Measurements from ENCODE around the gene GNS. TPM values are rescaled to one million over a fixed set of nuclear protein-coding genes. Genes with fewer than 3 reads are reported as not detected.

Gene GNS
- total and polyA plus RNA-seq, 2 of the 13 experiments (the other 11 are each of a cell fraction or from before 2014, with no cell fraction given), result 49.8 to 51.0 TPM

- TF ChIP-seq LRRFIP1 (CRISPR knock-in tag; conservative IDR thresholded peaks at IDR 0.05), result no peak
- no peak for TF ChIP-seq CCAR2 (optimal IDR thresholded peaks at IDR 0.05; ENCODE audit: low read depth, low read length)
- TF ChIP-seq SNAPC2 (CRISPR knock-in tag; IDR thresholded peaks at IDR 0.05), result peak; percentile 61; the same call in 1 of the 2 replicates
- TF ChIP-seq SAFB2 (CRISPR knock-in tag; IDR thresholded peaks at IDR 0.05; ENCODE audit: borderline replicate concordance, low read depth), result 0 out of 2 replicates have a peak, but pooled peaks have one; percentile 22
- no peak for TF ChIP-seq ZNF253 (CRISPR knock-in tag; IDR thresholded peaks at IDR 0.05; ENCODE audit: borderline replicate concordance)
- no peak for TF ChIP-seq ZNF781 (CRISPR knock-in tag; IDR thresholded peaks at IDR 0.05; ENCODE audit: borderline replicate concordance, not compliant biosample characterization)
- no peak for TF ChIP-seq ZNF563 (CRISPR knock-in tag; IDR thresholded peaks at IDR 0.05)
- no peak for TF ChIP-seq PAWR (CRISPR knock-in tag; IDR thresholded peaks at IDR 0.05; ENCODE audit: borderline replicate concordance)
- TF ChIP-seq CREM (IDR thresholded peaks at IDR 0.05), result no peak
- no peak for TF ChIP-seq CREM (CRISPR knock-in tag; IDR thresholded peaks at IDR 0.05)
- TF ChIP-seq YY1 (IDR thresholded peaks at IDR 0.05; ENCODE audit: insufficient read depth, insufficient replicate concordance, low read depth, low read length), result no peak
- TF ChIP-seq, protein P1, sequence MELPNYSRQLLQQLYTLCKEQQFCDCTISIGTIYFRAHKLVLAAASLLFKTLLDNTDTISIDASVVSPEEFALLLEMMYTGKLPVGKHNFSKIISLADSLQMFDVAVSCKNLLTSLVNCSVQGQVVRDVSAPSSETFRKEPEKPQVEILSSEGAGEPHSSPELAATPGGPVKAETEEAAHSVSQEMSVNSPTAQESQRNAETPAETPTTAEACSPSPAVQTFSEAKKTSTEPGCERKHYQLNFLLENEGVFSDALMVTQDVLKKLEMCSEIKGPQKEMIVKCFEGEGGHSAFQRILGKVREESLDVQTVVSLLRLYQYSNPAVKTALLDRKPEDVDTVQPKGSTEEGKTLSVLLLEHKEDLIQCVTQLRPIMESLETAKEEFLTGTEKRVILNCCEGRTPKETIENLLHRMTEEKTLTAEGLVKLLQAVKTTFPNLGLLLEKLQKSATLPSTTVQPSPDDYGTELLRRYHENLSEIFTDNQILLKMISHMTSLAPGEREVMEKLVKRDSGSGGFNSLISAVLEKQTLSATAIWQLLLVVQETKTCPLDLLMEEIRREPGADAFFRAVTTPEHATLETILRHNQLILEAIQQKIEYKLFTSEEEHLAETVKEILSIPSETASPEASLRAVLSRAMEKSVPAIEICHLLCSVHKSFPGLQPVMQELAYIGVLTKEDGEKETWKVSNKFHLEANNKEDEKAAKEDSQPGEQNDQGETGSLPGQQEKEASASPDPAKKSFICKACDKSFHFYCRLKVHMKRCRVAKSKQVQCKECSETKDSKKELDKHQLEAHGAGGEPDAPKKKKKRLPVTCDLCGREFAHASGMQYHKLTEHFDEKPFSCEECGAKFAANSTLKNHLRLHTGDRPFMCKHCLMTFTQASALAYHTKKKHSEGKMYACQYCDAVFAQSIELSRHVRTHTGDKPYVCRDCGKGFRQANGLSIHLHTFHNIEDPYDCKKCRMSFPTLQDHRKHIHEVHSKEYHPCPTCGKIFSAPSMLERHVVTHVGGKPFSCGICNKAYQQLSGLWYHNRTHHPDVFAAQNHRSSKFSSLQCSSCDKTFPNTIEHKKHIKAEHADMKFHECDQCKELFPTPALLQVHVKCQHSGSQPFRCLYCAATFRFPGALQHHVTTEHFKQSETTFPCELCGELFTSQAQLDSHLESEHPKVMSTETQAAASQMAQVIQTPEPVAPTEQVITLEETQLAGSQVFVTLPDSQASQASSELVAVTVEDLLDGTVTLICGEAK (IDR thresholded peaks at IDR 0.05), result no peak
- TF ChIP-seq, protein P1 (CRISPR knock-in tag; IDR thresholded peaks at IDR 0.05), result no peak; the same call in 1 of the 2 replicates
- TF ChIP-seq, protein P2, sequence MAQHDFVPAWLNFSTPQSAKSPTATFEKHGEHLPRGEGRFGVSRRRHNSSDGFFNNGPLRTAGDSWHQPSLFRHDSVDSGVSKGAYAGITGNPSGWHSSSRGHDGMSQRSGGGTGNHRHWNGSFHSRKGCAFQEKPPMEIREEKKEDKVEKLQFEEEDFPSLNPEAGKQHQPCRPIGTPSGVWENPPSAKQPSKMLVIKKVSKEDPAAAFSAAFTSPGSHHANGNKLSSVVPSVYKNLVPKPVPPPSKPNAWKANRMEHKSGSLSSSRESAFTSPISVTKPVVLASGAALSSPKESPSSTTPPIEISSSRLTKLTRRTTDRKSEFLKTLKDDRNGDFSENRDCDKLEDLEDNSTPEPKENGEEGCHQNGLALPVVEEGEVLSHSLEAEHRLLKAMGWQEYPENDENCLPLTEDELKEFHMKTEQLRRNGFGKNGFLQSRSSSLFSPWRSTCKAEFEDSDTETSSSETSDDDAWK (CRISPR knock-in tag; IDR thresholded peaks at IDR 0.05), result no peak
- TF ChIP-seq REXO4 (CRISPR knock-in tag; IDR thresholded peaks at IDR 0.05; ENCODE audit: borderline replicate concordance), result no peak
- no peak for TF ChIP-seq ZNF10 (CRISPR knock-in tag; IDR thresholded peaks at IDR 0.05; ENCODE audit: borderline replicate concordance, low read depth)
Measured at GRCh38 chr12:64759035-64759894, at the start of gene GNS (continued).

Measured in HepG2 (cell line).